ENCODE results near the gene CDK15. TPM values are rescaled to one million over a fixed set of nuclear protein-coding genes. Genes with fewer than 3 reads are reported as not detected.

The CDK15 gene
- total and polyA plus RNA-seq, 9 donors, result 0.56 to 2.2 (median 1.1) TPM

Other genes starting within 250 kb of the CDK15 start
- 38.8 TPM for gene TMEM237, start 163.0 kb upstream of the CDK15 start, total RNA-seq
- gene TMEM237, start 163.0 kb upstream of the CDK15 start, polyA plus RNA-seq (ENCODE audit: insufficient read depth in 1 of 8, insufficient read length in 8 of 8, low replicate concordance in 1 of 8), result 10 to 100 TPM; 28.6 to 40.9 (median 31.7) TPM
- gene MPP4, start 107.9 kb upstream of the CDK15 start, total RNA-seq, result 0.18 TPM
- under 1 TPM; 0.09 to 0.23 (median 0.14) TPM for gene MPP4, start 107.9 kb upstream of the CDK15 start, polyA plus RNA-seq (ENCODE audit: insufficient read depth in 1 of 8, insufficient read length in 8 of 8, low replicate concordance in 1 of 8)
- gene ALS2, start 25.6 kb upstream of the CDK15 start, total RNA-seq, result 14.2 TPM
- 10 to 100 TPM; 11.2 to 20.9 (median 15.6) TPM for gene ALS2, start 25.6 kb upstream of the CDK15 start, polyA plus RNA-seq (ENCODE audit: insufficient read depth in 1 of 8, insufficient read length in 8 of 8, low replicate concordance in 1 of 8)
- 22.4 TPM for gene FZD7, start 227.3 kb downstream of the CDK15 start, total RNA-seq
- 10 to 100 TPM; 23.3 to 37.3 (median 29.0) TPM for gene FZD7, start 227.3 kb downstream of the CDK15 start, polyA plus RNA-seq (ENCODE audit: insufficient read depth in 1 of 8, insufficient read length in 8 of 8, low replicate concordance in 1 of 8)

All from muscle of leg (tissue), 9 donors.